ENCODE measurements around the gene LAMA5. TPM values are rescaled to one million over a fixed set of nuclear protein-coding genes. Genes with fewer than 3 reads are reported as not detected.

Gene LAMA5
- total RNA-seq, 1 donor from 2014 or later: 240 TPM

- DNase-seq (ENCODE audit: low read depth): no peak
- H3K4me3 ChIP-seq (ENCODE audit: low read depth, low read length): peak overlapping the region; percentile 30
- no peak for TF ChIP-seq CTCF (conservative IDR thresholded peaks at IDR 0.05; ENCODE audit: low read depth, low read length)
Observed at GRCh38 chr20:62354811-62355341, 12.2 kb downstream of the LAMA5 start.

GRCh38 chr20:62354031-62354808, 12.9 kb downstream of the LAMA5 start:
- no peak for DNase-seq (ENCODE audit: low read depth)
- no peak for TF ChIP-seq CTCF (conservative IDR thresholded peaks at IDR 0.05; ENCODE audit: low read depth, low read length)
- no peak overlapping the region for H3K4me3 ChIP-seq (ENCODE audit: low read depth, low read length)

GRCh38 chr20:62353289-62354030, 13.7 kb downstream of the LAMA5 start:
- H3K4me3 ChIP-seq (ENCODE audit: low read depth, low read length): no peak overlapping the region
- no peak for DNase-seq (ENCODE audit: low read depth)
- TF ChIP-seq CTCF (conservative IDR thresholded peaks at IDR 0.05; ENCODE audit: low read depth, low read length): no peak

- DNase-seq (ENCODE audit: low read depth): no peak
- no peak overlapping the region for H3K4me3 ChIP-seq (ENCODE audit: low read depth, low read length)
- TF ChIP-seq CTCF (conservative IDR thresholded peaks at IDR 0.05; ENCODE audit: low read depth, low read length): peak; percentile 47
Observed at GRCh38 chr20:62352402-62353288, 14.5 kb downstream of the LAMA5 start.

- TF ChIP-seq CTCF (conservative IDR thresholded peaks at IDR 0.05; ENCODE audit: low read depth, low read length): no peak
- no peak for DNase-seq (ENCODE audit: low read depth)
- no peak overlapping the region for H3K4me3 ChIP-seq (ENCODE audit: low read depth, low read length)
Observed at GRCh38 chr20:62351469-62352401, 15.4 kb downstream of the LAMA5 start.

Data from epithelial cell of proximal tubule (primary cell).